CD4-positive, alpha-beta T cell treated with Interleukin-17A for 1 hour (primary cell): ENCODE results near the gene CIAPIN1.

Experiments used
- DNase-seq: peaks from one replicate; pipeline ENCODE4 v3.0.0-alpha.2; 2020

The CIAPIN1 gene

GRCh38 chr16:57381791-57382534 lies 65.2 kb downstream of the CIAPIN1 start:
- DNase-seq = no peak

DNA sequence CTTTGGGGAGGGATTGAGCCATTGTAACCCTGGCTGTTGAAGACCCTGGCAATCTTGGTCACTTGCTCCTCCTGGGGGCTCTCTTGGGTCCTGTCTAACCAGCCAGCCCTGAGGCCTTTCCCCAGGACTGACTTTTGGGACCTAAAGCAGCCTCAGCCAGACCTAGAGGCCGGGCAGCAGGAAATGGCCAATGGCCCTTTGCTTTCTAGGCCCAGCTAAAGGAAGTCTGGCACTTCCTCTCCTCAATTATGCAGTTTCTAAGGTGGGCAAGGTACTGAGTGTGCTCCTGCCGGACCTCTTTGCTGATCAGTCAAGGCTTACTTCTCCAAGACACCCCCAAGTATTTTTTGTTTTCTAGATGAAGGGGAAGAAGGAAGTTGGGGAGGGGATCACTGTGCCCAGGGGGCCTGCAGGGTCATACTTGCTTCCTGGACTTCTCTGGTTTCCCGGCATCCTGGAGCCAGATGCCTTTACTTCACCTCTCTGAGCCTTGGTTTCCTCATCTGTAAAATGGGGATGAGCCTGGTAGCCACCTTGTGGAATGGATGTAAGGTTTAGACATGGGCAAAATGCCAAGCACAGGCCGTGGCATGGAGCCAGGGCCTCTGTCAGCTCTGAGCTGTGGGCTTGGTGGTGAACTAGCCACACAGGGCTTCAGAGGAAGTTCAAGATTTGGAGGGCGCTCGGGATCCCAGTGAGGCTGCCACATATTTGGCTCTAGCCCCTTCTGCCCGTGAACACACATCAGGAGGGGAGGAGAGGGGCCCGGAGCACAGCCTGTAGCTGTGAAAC lies 66.3 kb downstream of the CIAPIN1 start:
- no peak for DNase-seq

DNA sequence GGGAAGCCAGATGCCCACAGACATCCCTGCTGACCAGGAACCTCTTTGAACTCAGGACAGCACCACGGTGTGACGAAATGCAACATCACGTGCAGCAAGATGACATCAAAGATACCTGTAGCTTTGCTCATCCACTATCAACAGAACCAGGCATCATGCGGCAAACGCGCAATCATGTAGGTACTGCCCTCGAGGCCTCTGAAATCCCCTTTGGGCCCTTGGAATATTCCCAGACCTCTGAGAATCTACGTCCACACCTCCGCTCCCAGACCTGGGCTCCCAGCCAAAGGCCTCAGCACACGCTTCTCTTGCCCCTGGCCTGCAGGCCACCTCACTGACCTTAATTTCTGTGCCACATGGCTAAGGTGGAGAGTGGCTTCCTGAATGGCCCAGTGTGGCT lies 67.6 kb downstream of the CIAPIN1 start:
- no peak for DNase-seq
